Measurements from ENCODE around the gene MC3R.

DNA sequence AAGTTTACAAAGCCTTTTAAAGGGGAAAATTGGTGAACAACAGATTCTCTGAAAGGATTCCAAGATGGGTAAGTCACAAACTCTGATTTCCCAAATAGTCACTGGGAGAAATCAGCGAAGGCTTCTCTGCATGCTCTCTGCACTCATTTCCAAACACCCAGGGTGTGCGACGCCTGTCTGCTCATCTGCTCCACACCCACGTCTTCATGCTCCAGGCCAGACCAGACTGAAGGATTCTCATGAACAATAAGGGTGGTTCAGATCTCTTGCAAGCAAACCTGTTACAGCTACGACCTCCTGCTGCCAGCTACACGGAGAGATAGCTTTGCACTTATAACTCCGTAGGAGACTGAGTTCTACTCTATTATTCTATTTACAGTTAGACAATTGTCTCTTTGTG lies 1.4 kb downstream of the MC3R start:
- TF ChIP-seq POLR2A (IDR thresholded peaks at IDR 0.05; ENCODE audit: extremely low read depth, insufficient read length), result no peak
- no peak for TF ChIP-seq CTCF (IDR thresholded peaks at IDR 0.05; ENCODE audit: low read depth, low read length)
- no peak for TF ChIP-seq MYC (IDR thresholded peaks at IDR 0.05; ENCODE audit: low read depth, low read length)
